Limb (tissue), 2 donors: ENCODE results near the gene PRKCE.

Experiments
- DNase-seq, 2 donors: peaks; one replicate each; pipeline ENCODE4 v3.0.0-alpha.2; 2016; ENCODE audit errors: extremely low spot score in 2 of 2

PRKCE gene

GRCh38 chr2:46106690-46107089 is 455.2 kb downstream of the PRKCE start:
- DNase-seq = no peak

DNA sequence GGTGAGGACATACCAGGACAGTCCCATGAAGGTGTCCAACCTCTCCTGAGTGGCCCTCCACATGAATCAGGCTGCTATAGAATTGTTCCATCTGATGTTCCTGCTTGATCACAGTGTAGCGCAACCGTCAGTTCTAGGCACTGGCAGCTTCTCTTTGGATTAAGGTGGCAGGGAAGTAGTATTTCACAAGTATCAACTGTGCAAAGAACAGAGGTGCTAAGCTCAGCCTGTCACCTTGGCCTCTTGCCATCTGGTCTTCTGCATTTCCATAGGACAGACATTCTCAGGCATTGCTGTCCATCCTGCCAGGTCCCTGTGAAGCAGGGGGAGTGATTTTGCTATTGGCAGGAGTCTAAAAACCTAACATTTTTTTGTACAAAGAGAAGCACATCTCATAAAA is 463.5 kb downstream of the PRKCE start:
- DNase-seq = no peak

DNA sequence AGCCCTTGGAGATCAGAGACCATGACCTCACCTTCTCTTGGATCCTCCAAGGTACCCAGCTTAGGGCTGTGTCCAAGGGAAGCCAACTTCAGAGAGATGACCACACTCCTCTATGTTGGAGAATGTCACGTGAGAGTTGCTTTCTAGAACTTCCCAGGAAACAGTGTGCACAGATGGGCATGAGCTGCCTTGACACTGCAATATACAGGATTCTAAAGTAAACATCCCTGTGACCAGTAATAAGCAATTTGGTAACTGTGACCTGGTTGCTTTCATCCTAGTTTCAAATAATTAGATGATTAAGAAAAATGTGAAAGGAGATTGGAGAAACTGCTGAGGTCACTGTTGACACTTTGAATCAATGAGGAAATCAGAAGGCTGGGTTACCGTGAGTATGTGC is 464.7 kb downstream of the PRKCE start:
- no peak for DNase-seq

DNA sequence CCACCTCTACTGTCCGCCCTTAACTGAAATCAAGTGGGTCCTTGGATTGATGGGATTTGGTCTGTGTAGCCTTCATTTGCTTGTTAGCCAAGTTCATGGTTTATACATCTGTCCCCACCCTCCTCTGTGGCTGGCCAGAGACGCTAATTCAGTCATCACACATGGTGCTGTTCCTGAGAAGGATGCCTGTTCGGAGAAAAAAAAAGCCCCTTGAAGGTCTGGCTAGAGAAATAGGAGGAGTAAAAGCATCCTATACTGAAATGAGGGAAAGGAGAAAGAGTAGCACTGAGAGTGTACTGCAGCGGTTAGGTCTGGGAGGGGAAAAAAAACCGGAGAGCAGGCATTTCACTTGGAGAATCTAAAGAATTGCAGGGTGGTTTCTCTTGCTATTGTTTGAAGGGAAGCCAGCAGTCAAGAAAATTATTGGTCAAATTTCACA is 465.1 kb downstream of the PRKCE start:
- DNase-seq = no peak

- no peak for DNase-seq
Observed at GRCh38 chr2:46117379-46117778, 465.9 kb downstream of the PRKCE start.

DNA sequence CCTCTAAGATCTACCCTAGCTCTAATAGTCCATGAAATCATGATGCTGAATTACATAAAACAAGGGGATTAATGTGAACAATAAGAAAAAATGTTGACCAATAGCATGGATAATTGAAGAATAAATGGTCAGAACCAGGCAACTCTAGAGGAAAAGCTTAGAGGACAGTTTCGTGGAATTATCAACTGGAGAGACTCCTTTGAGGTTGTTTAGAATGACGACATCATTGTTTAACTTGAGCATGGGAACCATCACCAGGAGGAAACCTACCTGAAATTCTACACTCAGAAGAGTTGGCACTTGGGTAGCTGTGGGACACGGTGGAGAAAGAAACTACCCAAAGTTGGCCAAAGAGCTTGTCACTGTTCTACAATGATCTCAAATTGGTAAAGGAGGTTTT is 466.5 kb downstream of the PRKCE start:
- no peak for DNase-seq

- peak in 1 of 2 donors; percentile 8 for DNase-seq
Observed at GRCh38 chr2:46118656-46119371, 467.3 kb downstream of the PRKCE start.

GRCh38 chr2:46119453-46119852 is 468.0 kb downstream of the PRKCE start:
- DNase-seq = peak in 1 of 2 donors; percentile 22

DNA sequence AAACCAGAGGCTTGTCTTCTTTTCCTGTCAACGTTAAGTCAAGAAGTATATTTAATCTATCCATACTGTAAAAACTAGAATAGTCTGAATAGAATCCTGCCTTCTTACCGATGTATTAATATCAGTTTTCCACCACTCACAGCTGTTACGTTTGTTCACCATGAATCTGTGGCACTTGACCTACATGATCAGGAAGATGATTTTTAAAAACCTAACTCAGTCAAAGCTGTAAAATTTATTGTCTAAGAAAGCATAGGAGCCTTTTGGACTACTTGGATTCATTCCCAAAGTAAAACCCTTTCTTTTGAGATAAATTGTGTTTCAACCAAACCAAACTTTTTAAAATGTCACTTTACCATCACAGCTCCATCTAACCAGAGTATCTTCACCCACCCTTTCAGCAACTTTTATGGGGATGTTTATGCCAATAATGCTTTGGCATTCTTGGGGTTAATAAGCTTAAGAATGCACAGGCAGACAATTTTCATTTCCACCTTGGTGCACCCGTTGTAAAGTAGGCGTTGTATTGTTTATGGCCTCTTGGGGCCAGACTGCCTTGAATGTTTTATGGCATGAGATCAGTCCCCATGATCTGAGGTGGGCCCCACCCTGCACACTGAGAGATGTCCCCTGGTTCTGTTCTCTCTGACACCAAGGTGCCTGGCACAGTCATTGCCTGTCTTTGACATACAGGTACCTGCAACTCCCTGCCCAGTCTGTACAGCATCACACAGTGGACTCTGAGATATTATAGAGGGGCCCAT is 469.5 kb downstream of the PRKCE start:
- DNase-seq = no peak

DNA sequence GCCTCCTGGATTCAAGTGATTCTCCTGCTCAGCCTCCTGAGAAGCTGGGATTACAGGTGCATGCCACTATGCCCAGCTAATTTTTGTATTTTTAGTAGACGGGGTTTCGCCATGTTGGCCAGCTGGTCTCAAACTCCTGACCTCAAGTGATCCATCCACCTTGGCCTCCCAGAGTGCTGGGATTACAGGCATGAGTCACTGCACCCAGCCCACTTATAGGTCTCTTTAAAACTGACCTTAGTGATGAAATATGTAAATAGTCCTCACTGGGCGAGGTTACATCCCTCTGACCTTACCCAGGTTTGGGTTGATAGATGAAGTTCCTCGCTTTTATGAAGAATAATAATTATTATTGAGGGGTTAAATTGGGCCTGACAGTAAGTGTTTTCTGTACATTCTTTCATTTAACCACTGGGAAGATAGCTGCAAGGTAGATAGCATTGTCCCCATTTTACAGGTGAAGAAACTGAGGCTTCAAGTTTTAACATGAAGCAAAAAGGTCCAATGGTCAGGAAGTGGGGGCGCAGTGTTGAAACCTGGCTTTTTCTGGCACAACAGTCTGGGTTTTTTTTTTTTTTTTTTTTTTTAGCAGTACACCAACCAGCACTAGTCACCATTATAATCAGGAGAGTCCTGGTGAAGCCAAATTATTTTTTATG is 471.0 kb downstream of the PRKCE start:
- DNase-seq = no peak

DNA sequence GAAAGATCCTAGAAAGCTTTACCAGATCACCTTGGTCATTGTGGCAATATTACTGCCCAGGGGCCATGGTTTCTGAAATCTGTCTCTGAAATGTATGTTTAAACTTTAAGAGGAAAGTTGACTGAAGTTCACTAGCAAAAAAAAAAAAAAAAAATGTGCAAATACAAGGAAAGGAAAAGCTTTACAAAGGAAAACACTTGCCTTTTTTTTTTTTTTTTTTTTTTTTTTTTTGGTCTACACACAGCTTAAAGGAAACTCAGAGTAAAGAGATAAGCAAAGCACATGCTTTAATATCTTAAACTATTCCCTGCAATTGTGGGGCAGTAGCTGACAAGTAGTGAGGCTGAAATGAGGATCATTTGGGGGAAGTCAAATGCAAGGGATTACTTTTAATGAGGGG is 471.5 kb downstream of the PRKCE start:
- no peak for DNase-seq

- no peak for DNase-seq
Observed at GRCh38 chr2:46125798-46126197, 474.3 kb downstream of the PRKCE start.

DNA sequence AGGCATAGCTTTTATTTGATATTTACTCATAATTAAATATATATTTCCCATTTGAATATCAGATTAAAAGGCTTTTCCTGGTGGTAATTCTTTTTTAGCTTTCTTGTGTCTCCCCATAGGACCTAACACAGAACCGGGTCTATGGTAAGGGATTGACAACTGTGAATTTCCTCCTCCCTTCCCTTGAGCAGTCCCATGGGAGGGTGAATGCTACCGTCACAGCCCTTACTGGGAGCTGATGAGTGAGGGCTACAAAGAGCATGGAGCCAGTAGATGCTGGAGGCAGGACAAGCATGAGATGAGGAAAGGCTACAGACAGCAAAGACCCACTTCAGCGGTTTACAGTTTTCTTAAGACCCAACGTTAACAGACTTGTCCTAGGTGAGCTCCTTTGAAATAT is 475.1 kb downstream of the PRKCE start:
- no peak for DNase-seq

DNA sequence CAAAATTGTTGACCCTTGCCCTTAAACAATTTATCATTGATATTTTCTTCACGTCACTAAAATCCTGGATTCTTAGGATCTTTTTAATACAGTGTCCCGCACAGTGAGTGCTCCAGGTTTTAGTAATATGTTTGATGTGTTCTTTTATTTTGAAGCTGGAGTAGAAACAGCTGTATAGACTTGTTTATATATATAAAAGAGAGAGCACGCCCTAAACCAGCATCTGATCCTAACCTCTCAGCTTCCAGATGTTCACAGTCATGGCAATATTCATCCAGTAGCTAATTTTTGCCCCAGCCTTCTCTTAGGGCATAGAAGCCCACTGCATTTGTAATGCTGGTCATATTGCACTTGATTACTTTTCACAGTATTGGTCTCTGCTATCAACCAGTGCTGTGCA is 475.7 kb downstream of the PRKCE start:
- DNase-seq = no peak

DNA sequence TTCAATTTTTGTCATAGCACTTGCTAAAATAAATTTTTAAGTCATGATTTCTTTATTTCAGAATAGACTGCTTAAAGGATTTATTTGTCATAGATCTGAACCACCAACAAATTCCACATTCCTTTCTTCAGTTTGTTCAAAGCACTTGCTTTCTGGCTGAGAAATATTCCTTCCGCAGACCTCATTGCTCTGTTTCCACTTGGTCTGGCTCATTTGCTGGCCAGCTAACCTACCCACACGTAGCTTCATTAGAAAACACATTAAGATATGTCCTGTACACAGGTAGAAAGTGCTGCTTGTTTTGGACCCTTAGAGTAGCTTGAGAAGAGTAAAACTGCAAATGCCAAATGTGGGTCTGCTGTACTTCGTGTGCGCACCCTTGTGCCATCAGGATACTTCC is 479.0 kb downstream of the PRKCE start:
- DNase-seq = no peak

- DNase-seq = no peak
Observed at GRCh38 chr2:46132996-46133395, 481.5 kb downstream of the PRKCE start.

- peak in 1 of 2 donors; percentile 33 for DNase-seq
Observed at GRCh38 chr2:46134531-46135227, 483.2 kb downstream of the PRKCE start.

GRCh38 chr2:46135228-46135855 is 483.9 kb downstream of the PRKCE start:
- DNase-seq = no peak

GRCh38 chr2:46135958-46136357 is 484.5 kb downstream of the PRKCE start:
- no peak for DNase-seq

DNA sequence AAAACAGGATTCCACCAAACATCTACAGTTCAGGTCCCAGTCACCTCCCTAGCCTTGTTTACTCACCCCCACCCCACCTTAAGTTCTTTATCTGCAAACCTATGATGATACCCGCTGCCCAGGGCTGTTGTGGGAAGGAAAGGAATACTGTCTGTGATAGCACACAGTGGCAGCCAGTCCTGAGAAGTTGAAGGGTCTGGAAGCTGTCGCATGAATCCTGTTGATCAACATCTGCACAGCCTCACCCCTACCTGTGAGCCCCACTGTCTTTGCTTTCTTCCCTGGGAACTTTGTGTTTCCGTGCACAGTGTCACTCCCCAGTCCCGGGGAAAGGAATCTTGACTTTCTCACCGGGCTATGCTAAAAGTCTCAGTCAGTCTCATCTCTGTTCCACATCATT is 485.0 kb downstream of the PRKCE start:
- no peak for DNase-seq

GRCh38 chr2:46136953-46137352 is 485.5 kb downstream of the PRKCE start:
- DNase-seq = no peak
